Gastrocnemius medialis (tissue), 4 donors: ENCODE measurements around the gene ALOX15. TPM values are rescaled to one million over a fixed set of nuclear protein-coding genes. Genes with fewer than 3 reads are reported as not detected.

ENCODE experiments used
- ATAC-seq, 2 donors: fragments of 150-250 bp; one replicate each; pipeline ENCODE4 v1.9.1; 2016
- DNase-seq, 2 donors: peaks; one replicate each; pipeline ENCODE4 v3.0.0-alpha.2; 2019
- H3K27ac ChIP-seq, 4 donors: fragments of 200-600 bp; sonication (generic); 1 replicate in 1 of 4; 2 replicates in 3 of 4; pipeline ENCODE4 v1.5.1; 2016 to 2018; ENCODE audit warnings: mild to moderate bottlenecking in 2 of 4, moderate library complexity in 1 of 4
- H3K27me3 ChIP-seq, 3 donors: fragments of 200-600 bp; sonication (generic) in 2 of 3; 1 replicate in 1 of 3; 2 replicates in 2 of 3; pipeline versions ENCODE4 v1.5.1 to v1.6.0; 2016 to 2019; ENCODE audit warnings: mild to moderate bottlenecking in 1 of 3, moderate library complexity in 1 of 3
- H3K36me3 ChIP-seq, 2 donors: fragments of 200-600 bp; sonication (generic) in 1 of 2; one replicate each; pipeline ENCODE4 v1.5.1; 2017 to 2018
- H3K4me1 ChIP-seq, 2 donors: fragments of 200-600 bp; sonication (generic) in 1 of 2; one replicate each; pipeline ENCODE4 v1.5.1; 2016 to 2017; ENCODE audit warnings: mild to moderate bottlenecking in 2 of 2
- H3K4me3 ChIP-seq, 4 donors: fragments of 200-600 bp; sonication (generic) in 3 of 4; 1 replicate in 1 of 4; 2 replicates in 3 of 4; pipeline ENCODE4 v1.5.1; 2016 to 2019; ENCODE audit warnings: mild to moderate bottlenecking in 2 of 4
- H3K9me3 ChIP-seq, 3 donors: fragments of 200-600 bp; sonication (generic) in 2 of 3; 1 replicate in 1 of 3; 2 replicates in 2 of 3; pipeline ENCODE4 v1.5.1; 2016 to 2019
- CTCF ChIP-seq, 5 experiments: fragments of 450-650 bp in 3 of 5; fragments of 200-600 bp in 2 of 5; sonication (generic) in 2 of 5; IDR thresholded peaks in 4 of 5; conservative IDR thresholded peaks in 1 of 5; 1 replicate in 4 of 5; 2 replicates in 1 of 5; pipeline ENCODE4 v1.5.1; 2016 to 2019; ENCODE audit warnings: antibody characterized with exemption in 5 of 5, mild to moderate bottlenecking in 3 of 5, moderate library complexity in 3 of 5
- POLR2A ChIP-seq, 2 donors: fragments of 450-650 bp; IDR thresholded peaks; one replicate each; pipeline ENCODE4 v1.6.1; 2017; ENCODE audit warnings: antibody characterized with exemption in 2 of 2, mild to moderate bottlenecking in 2 of 2, moderate library complexity in 2 of 2
- in situ Hi-C, 4 donors: fragments of 200-750 bp; cut with MboI; loops; one replicate each; pipeline versions ENCODE4 v1.15.0 to v1.8.0; 2017; ENCODE audit warnings: low sequenced_read_pairs in 4 of 4
- intact Hi-C: fragments of 100-400 bp; cut with DNase I; formaldehyde crosslinking; loops from one replicate; pipeline ENCODE4 v1.15.1; 2023; ENCODE audit warnings: low total_unique reads
- total RNA-seq, 4 donors: library from RNA; depleted of rRNA; stranded (reverse); fragments of >200 nt; gene quantifications; one replicate each; pipeline versions ENCODE4 v1.1.0 to v1.2.3, GENCODE V29; 2016

Gene ALOX15
- total RNA-seq, 4 donors from 2014 or later, result not detected

GRCh38 chr17:4673986-4674684 is 32.7 kb upstream of the ALOX15 start:
- Histone ChIP-seq H3K27me3 (no peaks in the 10 kb centered on the region), H3K9me3 (no peaks in the 10 kb centered on the region), H3K36me3 (peaks cover 0 to 66% of the 10 kb centered on the region in 2 donors), H3K4me1 (no peaks in the 10 kb centered on the region), H3K4me3 (no peak overlapping the region), H3K27ac (no peak overlapping the region)
- in situ Hi-C loops (no loop called here), intact Hi-C loops (loop anchor here (10.0 kb wide), 1 partner anchor 81 kb away; no protein-coding TSS in a partner anchor)
- TF ChIP-seq POLR2A (IDR thresholded peaks at IDR 0.05), result no peak
- TF ChIP-seq CTCF (IDR thresholded peaks at IDR 0.05 in 4 of 5, conservative IDR thresholded peaks at IDR 0.05 in 1 of 5), result no peak
- ATAC-seq (no peak), DNase-seq (no peak)

GRCh38 chr17:4673169-4673568 is 31.7 kb upstream of the ALOX15 start:
- Histone ChIP-seq H3K27me3 (no peaks in the 10 kb centered on the region), H3K4me1 (no peaks in the 10 kb centered on the region), H3K4me3 (no peak overlapping the region), H3K36me3 (peaks cover 0 to 62% of the 10 kb centered on the region in 2 donors), H3K9me3 (no peaks in the 10 kb centered on the region), H3K27ac (no peak overlapping the region)
- DNase-seq (no peak), ATAC-seq (no peak)
- intact Hi-C loops, result loop anchor here (10.0 kb wide), 1 partner anchor 82 kb away; no protein-coding TSS in a partner anchor
- no peak for TF ChIP-seq CTCF (IDR thresholded peaks at IDR 0.05 in 4 of 5, conservative IDR thresholded peaks at IDR 0.05 in 1 of 5)
- no peak for TF ChIP-seq POLR2A (IDR thresholded peaks at IDR 0.05)
- in situ Hi-C loops, result no loop called here

GRCh38 chr17:4672751-4673150 is 31.3 kb upstream of the ALOX15 start:
- no peak overlapping the region for H3K4me3 ChIP-seq
- H3K4me1 ChIP-seq, result no peaks in the 10 kb centered on the region
- no peak for TF ChIP-seq POLR2A (IDR thresholded peaks at IDR 0.05)
- no peak for TF ChIP-seq CTCF (IDR thresholded peaks at IDR 0.05 in 4 of 5, conservative IDR thresholded peaks at IDR 0.05 in 1 of 5)
- H3K36me3 ChIP-seq, result peaks cover 0 to 58% of the 10 kb centered on the region in 2 donors
- in situ Hi-C loops, result no loop called here
- ATAC-seq (no peak), DNase-seq (no peak)
- H3K27me3 ChIP-seq, result no peaks in the 10 kb centered on the region
- intact Hi-C loops, result loop anchor here (10.0 kb wide), 1 partner anchor 82 kb away; no protein-coding TSS in a partner anchor
- no peaks in the 10 kb centered on the region for H3K9me3 ChIP-seq
- no peak overlapping the region for H3K27ac ChIP-seq

GRCh38 chr17:4672055-4672630 is 30.7 kb upstream of the ALOX15 start:
- H3K27me3 ChIP-seq, result peaks cover 0 to under 1% (median 0%) of the 10 kb centered on the region in 3 donors
- ATAC-seq (no peak), DNase-seq (no peak)
- intact Hi-C loops (loop anchor here (10.0 kb wide), 1 partner anchor 83 kb away; no protein-coding TSS in a partner anchor), in situ Hi-C loops (no loop called here)
- TF ChIP-seq CTCF (IDR thresholded peaks at IDR 0.05 in 4 of 5, conservative IDR thresholded peaks at IDR 0.05 in 1 of 5), result no peak
- TF ChIP-seq POLR2A (IDR thresholded peaks at IDR 0.05), result no peak
- H3K27ac ChIP-seq, result no peak overlapping the region
- no peak overlapping the region for H3K4me3 ChIP-seq
- no peaks in the 10 kb centered on the region for H3K4me1 ChIP-seq
- H3K36me3 ChIP-seq, result peaks cover 0 to 53% of the 10 kb centered on the region in 2 donors
- H3K9me3 ChIP-seq, result no peaks in the 10 kb centered on the region
